Measurements from ENCODE around the gene MST1.

DNA sequence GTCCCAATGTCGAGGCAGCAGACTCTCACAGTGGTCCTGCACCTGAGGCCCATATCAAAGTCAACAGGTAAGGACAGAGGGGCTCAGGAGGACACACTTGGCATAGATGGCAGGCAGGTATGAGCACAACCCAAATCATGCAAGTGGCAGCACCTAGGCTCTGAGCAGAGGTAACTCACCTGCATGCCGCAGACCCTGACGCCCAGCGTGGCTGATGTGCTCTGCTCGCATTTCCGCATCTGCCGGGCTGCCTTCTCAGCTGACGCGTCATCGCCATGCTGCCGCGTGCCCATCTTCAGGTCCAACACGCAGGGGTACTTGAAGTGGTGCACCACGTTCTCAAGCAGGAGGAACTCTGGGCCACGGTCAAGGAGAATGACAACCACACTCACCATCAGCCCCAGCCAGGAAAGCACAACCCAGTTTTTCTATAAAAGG lies 38.7 kb upstream of the MST1 start:
- TF ChIP-seq EZH2 (IDR thresholded peaks at IDR 0.05; ENCODE audit: borderline replicate concordance, low read length) = no peak
- TF ChIP-seq, protein P1, sequence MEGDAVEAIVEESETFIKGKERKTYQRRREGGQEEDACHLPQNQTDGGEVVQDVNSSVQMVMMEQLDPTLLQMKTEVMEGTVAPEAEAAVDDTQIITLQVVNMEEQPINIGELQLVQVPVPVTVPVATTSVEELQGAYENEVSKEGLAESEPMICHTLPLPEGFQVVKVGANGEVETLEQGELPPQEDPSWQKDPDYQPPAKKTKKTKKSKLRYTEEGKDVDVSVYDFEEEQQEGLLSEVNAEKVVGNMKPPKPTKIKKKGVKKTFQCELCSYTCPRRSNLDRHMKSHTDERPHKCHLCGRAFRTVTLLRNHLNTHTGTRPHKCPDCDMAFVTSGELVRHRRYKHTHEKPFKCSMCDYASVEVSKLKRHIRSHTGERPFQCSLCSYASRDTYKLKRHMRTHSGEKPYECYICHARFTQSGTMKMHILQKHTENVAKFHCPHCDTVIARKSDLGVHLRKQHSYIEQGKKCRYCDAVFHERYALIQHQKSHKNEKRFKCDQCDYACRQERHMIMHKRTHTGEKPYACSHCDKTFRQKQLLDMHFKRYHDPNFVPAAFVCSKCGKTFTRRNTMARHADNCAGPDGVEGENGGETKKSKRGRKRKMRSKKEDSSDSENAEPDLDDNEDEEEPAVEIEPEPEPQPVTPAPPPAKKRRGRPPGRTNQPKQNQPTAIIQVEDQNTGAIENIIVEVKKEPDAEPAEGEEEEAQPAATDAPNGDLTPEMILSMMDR (IDR thresholded peaks at IDR 0.05; ENCODE audit: low read length) = no peak
